T-helper 2 cell treated with Interferon-gamma antibody and Interleukin-4, amounts not matched to agents 5 μg/mL and 100 μg/mL, for 36 hours (primary cell): Measurements from ENCODE around the gene NLRP1.

Source experiments
- DNase-seq: peaks from one replicate; pipeline ENCODE4 v3.0.0; 2021; ENCODE audit warnings: low spot score
- H3K27ac Mint-ChIP-seq: one replicate; pipeline ENCODE4 v1.8.0; 2021; ENCODE audit warnings: mild to moderate bottlenecking, mixed read lengths
- H3K27me3 Mint-ChIP-seq: one replicate; pipeline ENCODE4 v1.8.0; 2021; ENCODE audit warnings: low read depth, mixed read lengths
- H3K36me3 Mint-ChIP-seq: one replicate; pipeline ENCODE4 v1.8.0; 2021; ENCODE audit warnings: low read depth, mixed read lengths
- H3K4me1 Mint-ChIP-seq: one replicate; pipeline ENCODE4 v1.8.0; 2021; ENCODE audit warnings: low read depth, mixed read lengths
- H3K4me3 Mint-ChIP-seq: one replicate; pipeline ENCODE4 v1.8.0; 2022; ENCODE audit warnings: mild to moderate bottlenecking, moderate library complexity, mixed read lengths
- H3K9me3 Mint-ChIP-seq: one replicate; pipeline ENCODE4 v1.8.0; 2021; ENCODE audit warnings: mixed read lengths

Gene NLRP1

DNA sequence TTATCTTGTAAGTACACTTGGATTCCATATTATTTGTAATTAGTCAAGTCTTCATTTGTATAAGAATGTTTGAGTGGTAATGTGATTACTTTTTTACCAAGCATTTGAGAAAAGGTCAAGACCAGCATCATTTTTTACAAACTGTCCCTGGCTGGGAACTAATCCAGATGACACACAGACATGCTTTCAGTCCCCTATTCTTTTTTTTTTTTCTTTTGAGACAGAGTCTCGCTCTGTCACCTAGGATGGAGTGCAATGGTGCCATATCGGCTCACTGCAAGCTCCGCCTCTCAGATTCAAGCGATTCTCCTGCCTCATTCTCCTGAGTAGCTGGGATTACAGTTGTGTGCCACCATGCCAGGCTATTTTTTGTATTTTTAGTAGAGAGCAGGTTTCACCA lies 102.9 kb downstream of the NLRP1 start:
- H3K27me3 Mint-ChIP-seq = no peaks in the 10 kb centered on the region
- peaks cover 73% of the 10 kb centered on the region for H3K36me3 Mint-ChIP-seq
- no peak overlapping the region for H3K4me3 Mint-ChIP-seq
- H3K9me3 Mint-ChIP-seq = no peaks in the 10 kb centered on the region
- no peak for DNase-seq
- peaks cover 22% of the 10 kb centered on the region for H3K4me1 Mint-ChIP-seq
- H3K27ac Mint-ChIP-seq = no peak overlapping the region

DNA sequence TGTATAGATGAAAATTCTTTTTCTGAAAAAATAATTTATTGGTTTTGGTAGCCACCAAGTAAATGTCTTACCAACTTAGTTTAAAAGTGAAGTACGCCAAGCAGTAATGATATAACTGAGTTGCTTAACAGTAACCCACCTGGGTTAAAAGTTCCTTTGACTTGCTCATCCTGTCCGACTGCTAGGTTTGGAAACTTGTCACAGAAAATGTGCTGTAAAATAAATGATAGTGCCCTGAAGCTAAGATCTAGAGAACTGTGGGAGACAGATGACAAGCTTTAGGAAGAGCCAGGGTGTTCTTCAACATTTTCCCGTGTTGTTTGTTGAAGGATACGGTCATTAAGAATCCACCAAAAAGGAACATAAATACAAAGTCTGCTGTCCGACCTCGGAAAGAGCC lies 103.3 kb downstream of the NLRP1 start:
- no peaks in the 10 kb centered on the region for H3K9me3 Mint-ChIP-seq
- H3K36me3 Mint-ChIP-seq = peaks cover 76% of the 10 kb centered on the region
- DNase-seq = no peak
- H3K4me3 Mint-ChIP-seq = no peak overlapping the region
- H3K27me3 Mint-ChIP-seq = no peaks in the 10 kb centered on the region
- H3K27ac Mint-ChIP-seq = no peak overlapping the region
- peaks cover 22% of the 10 kb centered on the region for H3K4me1 Mint-ChIP-seq

DNA sequence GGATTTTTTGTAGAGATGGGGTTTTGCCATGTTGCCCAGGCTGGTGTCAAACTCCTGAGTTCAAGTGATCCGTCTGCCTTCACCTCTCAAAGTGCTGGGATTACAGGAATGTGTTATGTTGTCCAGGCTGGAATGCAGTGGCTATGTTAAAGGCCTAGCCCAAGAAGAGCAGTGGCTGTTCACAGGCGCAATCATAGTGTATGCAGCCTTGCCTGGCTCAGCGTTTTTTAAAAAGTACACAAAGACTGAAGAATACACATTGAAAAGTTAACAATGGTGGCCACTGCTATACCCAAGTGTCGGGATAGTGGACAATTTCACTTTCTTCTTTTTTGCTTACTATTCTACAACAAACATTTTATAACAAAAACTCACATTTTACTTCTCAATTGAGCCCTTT lies 105.3 kb downstream of the NLRP1 start:
- Mint-ChIP-seq H3K27me3 (no peaks in the 10 kb centered on the region), H3K27ac (no peak overlapping the region), H3K36me3 (peaks cover 75% of the 10 kb centered on the region)

DNA sequence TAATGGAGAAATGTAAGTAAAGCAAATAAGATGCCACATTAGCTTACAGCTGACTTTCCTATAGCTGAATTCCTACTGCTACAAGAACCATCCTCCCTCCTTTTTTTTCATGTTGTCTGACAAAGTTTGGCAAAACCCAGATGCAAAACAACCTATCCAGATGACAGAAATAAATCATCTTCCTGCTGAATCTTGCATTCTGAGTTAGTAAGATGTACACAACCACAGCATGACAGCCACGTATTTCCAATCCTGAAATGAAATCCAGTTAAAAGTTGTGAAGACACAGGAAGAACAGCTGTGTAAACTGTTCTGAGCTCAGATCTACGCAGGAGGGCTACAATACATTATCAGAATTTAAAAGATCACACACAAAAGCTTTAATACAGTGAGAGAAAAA lies 110.4 kb downstream of the NLRP1 start:
- H3K36me3 Mint-ChIP-seq = peaks cover 48% of the 10 kb centered on the region
- no peaks in the 10 kb centered on the region for H3K27me3 Mint-ChIP-seq
- H3K4me3 Mint-ChIP-seq = no peak overlapping the region
- peaks cover 11% of the 10 kb centered on the region for H3K4me1 Mint-ChIP-seq
- no peaks in the 10 kb centered on the region for H3K9me3 Mint-ChIP-seq
- no peak for DNase-seq
- H3K27ac Mint-ChIP-seq = no peak overlapping the region

More for the DNA sequence above, 105.3 kb downstream of the NLRP1 start:
- peaks cover 13% of the 10 kb centered on the region for H3K4me1 Mint-ChIP-seq
- no peak overlapping the region for H3K4me3 Mint-ChIP-seq
- DNase-seq = no peak
- H3K9me3 Mint-ChIP-seq = no peaks in the 10 kb centered on the region

DNA sequence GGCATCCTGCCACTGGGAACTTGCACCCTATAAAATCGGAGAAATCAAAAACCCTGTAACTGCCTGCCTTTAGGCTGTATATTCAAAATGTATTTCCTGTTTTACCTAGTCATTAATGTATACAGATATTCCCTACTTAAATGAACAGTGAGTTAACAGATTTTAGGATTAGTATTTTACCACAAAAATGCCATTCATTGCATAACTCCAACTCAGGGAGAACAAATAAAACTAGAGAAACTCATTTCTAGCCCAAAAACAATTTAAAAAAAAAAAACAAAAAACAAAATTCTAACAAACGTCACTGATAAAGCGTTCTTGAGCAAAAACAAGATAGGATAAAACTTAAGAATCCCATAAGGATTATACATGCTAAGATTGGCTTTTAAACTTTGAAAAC lies 111.8 kb downstream of the NLRP1 start:
- H3K36me3 Mint-ChIP-seq = peaks cover 42% of the 10 kb centered on the region
- H3K9me3 Mint-ChIP-seq = no peaks in the 10 kb centered on the region
- H3K27me3 Mint-ChIP-seq = no peaks in the 10 kb centered on the region
- no peak overlapping the region for H3K4me3 Mint-ChIP-seq
- no peak for DNase-seq
- H3K27ac Mint-ChIP-seq = no peak overlapping the region
- H3K4me1 Mint-ChIP-seq = peaks cover 17% of the 10 kb centered on the region

DNA sequence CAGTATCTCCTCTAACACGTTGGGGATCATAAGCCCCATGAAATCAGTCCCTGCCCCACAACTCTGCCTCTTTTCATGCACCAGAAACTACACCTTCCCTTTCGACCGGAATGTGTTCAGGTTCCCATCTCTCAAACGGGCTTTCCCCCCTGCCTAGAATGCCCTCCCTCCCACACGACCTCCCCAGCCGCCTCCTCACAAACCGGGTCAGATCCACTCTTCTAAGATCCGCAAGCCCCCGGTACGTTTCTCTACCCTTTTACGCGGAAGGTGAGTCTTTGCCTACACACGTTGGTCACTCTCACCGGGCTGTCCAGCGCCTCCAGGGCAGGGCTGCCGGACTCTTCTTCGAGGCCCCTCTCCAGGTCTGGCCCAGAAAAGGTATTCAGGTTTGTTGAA lies 116.2 kb downstream of the NLRP1 start:
- peak; percentile 16 for DNase-seq
- peak overlapping the region; percentile 62 for H3K27ac Mint-ChIP-seq
- no peaks in the 10 kb centered on the region for H3K9me3 Mint-ChIP-seq
- no peaks in the 10 kb centered on the region for H3K27me3 Mint-ChIP-seq
- peaks cover 38% of the 10 kb centered on the region for H3K4me1 Mint-ChIP-seq
- H3K36me3 Mint-ChIP-seq = peaks cover 17% of the 10 kb centered on the region
- H3K4me3 Mint-ChIP-seq = peak overlapping the region; percentile 92

DNA sequence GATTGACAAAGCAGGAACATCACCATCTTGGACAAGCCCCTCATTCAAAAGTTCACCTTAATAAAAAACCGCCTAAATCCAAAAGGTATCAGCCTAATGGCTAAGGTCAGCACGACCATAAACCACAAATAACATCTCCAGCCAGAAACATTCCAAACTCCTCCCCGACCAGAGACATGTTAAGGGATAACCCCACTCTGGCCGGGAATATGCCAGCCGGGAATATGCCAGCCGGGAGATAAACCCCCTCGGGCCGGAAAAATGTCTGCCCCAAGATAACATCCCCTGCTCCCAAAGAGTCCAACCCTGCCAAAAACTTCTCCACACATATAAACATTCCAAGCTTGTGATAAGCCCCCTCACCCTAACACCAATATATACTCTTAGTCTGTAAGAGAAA lies 116.9 kb downstream of the NLRP1 start:
- Mint-ChIP-seq H3K4me1 (peaks cover 38% of the 10 kb centered on the region), H3K27me3 (no peaks in the 10 kb centered on the region)

DNA sequence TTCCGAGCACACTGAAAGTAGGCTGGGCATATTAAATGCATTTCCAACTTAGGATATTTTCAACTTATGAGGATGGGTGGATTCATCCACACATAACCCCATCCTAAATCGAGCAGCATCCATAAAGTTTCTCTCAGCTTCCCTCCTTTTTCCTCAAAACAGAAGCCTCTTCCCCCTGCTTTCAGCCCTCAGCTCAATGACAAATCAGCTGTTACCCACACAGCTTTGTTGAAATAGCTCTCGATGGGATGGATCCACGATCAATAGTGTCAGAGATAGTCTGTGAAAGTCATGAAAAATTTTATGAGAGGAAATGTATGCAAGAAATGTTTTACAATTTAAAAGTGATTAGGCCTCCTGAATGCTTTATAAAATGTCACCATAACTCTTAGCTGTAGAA lies 118.0 kb downstream of the NLRP1 start:
- no peaks in the 10 kb centered on the region for H3K9me3 Mint-ChIP-seq
- no peak overlapping the region for H3K27ac Mint-ChIP-seq
- H3K27me3 Mint-ChIP-seq = no peaks in the 10 kb centered on the region
- H3K4me3 Mint-ChIP-seq = peak overlapping the region; percentile 92
- H3K4me1 Mint-ChIP-seq = peaks cover 38% of the 10 kb centered on the region
- DNase-seq = no peak
- peaks cover 10% of the 10 kb centered on the region for H3K36me3 Mint-ChIP-seq

More for the DNA sequence above, 116.9 kb downstream of the NLRP1 start:
- Mint-ChIP-seq H3K36me3 (peaks cover 16% of the 10 kb centered on the region), H3K9me3 (no peaks in the 10 kb centered on the region), H3K4me3 (peak overlapping the region; percentile 92), H3K27ac (peak overlapping the region; percentile 62)
- no peak for DNase-seq

DNA sequence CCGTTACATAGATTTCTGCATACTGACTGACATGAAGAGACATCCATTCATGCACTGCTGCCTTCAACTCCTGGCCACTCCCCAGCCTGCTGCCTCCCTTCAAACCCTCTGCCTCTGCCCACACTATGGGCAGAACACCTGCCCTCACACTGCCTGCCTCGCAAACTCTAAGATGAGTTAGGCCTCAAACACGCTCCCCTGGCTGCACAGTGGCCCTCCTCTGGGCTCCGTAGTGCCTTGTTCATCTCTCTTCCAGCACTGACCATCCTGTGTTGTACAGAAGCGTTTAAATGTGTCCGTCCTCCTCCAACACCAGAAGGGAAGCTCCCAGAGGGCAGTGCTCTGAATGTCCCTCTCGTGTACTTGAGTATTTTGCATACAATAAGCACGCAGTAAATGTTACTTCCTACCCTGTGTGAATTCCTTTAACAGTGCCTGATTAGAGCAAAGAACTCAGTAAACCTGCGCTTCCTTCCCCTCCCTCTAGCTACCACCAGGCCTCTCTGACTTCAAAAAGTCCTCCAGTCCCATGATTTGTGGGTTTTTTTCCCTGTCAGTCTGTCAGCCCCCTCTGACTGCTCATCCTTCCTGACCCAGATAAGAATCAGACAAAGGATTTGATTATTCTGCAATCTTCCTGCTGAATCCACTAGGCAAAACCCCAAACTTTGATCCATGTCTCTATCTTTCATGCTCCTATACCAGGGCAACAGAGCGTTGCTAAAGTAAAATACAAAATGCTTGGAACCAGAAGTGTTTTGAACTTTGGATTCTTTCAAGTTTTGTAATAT lies 119.4 kb downstream of the NLRP1 start:
- Mint-ChIP-seq H3K27ac (no peak overlapping the region), H3K4me1 (peaks cover 36% of the 10 kb centered on the region), H3K9me3 (no peaks in the 10 kb centered on the region), H3K27me3 (no peaks in the 10 kb centered on the region), H3K36me3 (peaks cover 20% of the 10 kb centered on the region), H3K4me3 (no peak overlapping the region)
- DNase-seq = no peak
